Measurements from ENCODE around the gene ERAP2. TPM values are rescaled to one million over a fixed set of nuclear protein-coding genes. Genes with fewer than 3 reads are reported as not detected.

ERAP2 gene
- total RNA-seq, 4 donors from 2014 or later = 17.2 to 28.7 (median 23.5) TPM

DNA sequence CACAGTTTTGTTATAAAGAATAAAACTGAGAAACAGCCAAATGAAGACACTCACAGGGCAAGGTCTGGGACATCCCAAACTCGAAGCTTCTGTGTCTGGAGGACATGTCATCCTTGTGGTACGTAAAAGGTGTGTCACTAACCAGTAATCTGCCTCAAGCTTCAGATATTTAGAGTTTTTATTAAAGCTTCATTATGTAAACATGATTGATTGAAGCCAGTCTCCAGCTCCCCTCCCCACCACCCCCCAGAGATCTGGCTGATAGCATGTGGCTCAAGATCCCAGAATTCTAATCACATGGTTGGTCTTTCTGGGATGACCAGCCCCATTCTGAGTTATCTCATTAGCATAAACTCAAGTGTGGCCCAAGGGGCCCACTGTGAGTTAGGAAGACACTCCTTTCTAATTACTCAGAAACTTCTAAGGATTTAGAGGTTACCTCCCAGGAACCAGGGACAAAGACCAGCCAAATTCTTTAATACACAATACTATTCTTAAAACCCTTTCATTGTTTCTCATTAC, 37.2 kb upstream of the ERAP2 start:
- TF ChIP-seq CTCF (IDR thresholded peaks at IDR 0.05; ENCODE audit: low read depth) = no peak

DNA sequence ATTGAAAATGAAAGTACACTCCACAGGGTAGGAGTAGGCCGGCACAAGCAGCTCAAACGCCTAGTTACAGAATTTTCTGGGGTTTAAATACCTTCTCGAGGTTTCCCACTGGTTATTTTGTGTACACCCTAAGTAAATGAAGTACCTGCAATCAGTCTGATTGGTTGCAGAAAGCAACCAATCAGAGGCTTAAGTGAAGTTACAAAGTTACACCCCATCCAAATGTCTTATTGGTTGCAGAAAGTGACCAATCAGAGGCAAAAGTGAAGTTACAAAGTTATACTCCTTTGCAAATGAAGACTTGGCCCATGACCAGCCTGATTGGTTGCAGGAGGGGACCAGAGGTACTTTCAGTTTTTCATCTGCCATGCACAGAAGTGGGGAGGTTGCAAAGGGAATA, 33.2 kb upstream of the ERAP2 start:
- no peak for TF ChIP-seq CTCF (IDR thresholded peaks at IDR 0.05; ENCODE audit: low read depth)

- TF ChIP-seq CTCF (IDR thresholded peaks at IDR 0.05; ENCODE audit: low read depth) = no peak
Observed at GRCh38 chr5:96844481-96844990, 31.8 kb upstream of the ERAP2 start.

DNA sequence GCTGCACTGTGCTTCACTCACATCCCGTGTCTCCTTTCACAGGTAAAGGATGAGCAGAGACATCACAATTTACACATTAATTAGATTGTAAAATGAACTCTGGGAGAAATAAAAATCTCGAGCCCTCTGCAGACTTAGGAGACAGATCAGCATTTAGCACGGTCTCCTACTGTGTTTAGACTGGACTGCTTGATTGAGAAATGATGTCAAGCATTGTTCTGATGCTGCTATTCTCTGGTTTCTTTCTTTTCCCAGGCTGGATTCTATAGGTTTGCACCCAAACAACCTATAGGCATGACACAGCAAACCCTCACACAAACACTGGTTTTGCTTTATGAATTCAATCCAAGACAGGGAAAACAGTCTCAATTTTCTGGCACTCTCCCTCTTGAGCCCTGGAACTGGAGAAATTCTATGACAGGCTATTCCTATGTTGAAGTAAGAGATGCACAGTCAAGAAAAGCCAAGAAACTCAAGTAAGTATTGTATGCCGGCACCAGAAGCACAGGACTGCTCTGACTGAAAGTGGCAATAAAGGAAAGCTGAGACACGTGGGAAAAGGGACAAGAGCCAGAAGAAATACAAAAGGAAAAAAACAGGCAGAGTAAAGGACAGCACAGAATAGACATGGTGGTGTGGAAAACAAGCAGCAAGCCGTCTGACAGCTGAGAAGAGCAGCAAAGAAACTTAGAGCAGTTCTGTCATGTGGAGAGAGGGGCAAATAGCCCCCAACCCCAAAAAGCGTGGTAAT, 24.8 kb upstream of the ERAP2 start:
- no peak for TF ChIP-seq CTCF (IDR thresholded peaks at IDR 0.05; ENCODE audit: low read depth)

DNA sequence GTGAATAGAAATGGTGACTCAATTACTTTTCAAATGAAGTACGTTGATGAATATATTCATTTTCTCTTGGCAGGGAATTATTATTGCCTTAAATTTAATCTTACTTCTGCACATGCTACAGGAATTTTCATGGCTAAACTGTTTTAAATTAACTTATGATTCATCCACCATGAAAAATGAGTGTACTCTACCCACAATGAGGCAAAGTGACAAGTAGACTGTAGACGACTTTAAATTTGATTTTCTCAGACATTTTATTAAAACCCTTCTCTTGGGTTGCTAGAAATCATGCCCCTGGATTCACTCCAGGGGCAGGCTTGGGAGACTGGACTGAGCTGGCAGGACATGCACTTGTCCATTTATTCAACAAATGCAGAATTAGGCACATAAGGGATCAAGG, 23.5 kb upstream of the ERAP2 start:
- no peak for TF ChIP-seq CTCF (IDR thresholded peaks at IDR 0.05; ENCODE audit: low read depth)

DNA sequence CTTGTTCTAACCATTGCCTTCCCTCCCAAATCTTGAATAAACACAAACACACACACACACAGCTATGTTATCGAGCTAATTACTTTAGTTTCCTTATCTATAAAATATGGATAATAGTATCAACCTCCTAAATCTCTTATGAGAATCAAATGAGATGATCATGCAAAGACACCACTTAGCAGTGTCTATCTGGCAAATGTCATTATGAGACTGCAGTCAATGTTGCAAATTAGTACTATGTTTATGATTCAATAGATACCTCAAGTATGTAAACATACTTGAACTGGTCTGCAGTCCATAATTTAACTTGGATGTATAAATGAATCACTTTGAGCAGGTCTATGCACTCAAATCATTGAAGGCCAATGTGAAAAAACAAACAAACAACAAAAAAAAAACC, 22.2 kb upstream of the ERAP2 start:
- no peak for TF ChIP-seq CTCF (IDR thresholded peaks at IDR 0.05; ENCODE audit: low read depth)

DNA sequence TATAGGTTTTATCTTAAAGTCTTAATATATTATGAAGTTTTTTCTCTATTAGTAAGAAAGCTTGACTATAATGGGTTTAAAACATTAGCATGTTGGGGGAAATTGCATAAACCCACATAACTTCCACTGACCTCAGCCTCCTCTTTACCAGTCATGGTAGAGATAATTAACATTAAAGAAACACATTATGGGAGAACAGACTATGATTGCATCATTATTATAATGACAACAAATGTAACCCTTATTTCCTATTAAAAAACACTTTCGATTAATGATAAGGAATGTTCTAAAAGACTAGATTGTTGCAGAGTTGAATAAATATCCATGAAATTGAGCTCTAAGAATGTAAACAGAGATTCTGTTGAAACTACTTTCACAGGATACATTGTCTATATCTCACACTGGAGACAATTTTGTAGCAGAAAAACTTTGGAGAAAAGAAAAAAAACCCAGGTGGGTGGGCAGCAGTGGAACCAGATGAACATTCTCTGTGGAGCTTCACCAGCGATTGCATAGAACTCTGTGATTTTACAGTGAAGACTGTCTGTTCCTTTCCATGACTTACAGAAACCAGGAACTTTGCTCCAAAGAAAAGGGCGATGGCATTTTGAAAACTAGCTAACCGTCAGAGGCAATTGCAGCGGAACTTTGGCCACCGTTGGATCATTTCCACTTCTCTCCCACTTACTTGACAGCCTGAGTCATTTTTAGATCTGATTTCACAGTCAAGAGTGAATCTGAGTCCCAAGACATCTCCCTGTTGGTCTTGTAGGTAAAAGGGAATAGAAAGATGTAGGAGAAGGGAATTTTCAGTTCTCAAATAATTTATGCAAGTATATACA, 21.0 kb upstream of the ERAP2 start:
- TF ChIP-seq CTCF (IDR thresholded peaks at IDR 0.05; ENCODE audit: low read depth) = no peak
